Measurements from ENCODE around the gene OR51A2.
"Not testable (repeated sequence)": the region's sequence is repeated elsewhere in the genome, so short reads cannot be mapped to it uniquely, and the experiment has no call there.

OR51A2 gene, protein sequence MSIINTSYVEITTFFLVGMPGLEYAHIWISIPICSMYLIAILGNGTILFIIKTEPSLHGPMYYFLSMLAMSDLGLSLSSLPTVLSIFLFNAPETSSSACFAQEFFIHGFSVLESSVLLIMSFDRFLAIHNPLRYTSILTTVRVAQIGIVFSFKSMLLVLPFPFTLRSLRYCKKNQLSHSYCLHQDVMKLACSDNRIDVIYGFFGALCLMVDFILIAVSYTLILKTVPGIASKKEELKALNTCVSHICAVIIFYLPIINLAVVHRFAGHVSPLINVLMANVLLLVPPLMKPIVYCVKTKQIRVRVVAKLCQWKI

DNA sequence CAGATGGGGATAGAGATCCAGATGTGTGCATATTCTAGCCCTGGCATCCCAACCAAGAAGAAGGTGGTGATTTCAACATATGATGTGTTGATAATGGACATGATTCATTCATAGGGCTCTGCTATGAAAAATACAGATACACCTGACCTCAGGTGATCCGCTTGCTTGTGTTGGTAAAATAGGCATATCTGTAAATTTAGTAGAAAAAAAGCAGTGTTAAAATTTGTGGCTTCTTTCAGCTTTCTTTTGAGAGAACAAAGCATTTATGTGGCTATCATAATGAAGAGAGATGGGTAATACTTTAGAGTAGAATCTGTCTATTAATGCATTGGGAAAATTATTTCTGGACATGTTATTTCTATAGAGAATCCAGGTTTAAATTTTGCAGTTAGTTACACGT is at the start of gene OR51A2:
TSS of gene OR51A2 (minus strand) at position 101 of the 400 bp plus-strand sequence. CDS start at position 101, 0 bp downstream.
- DNase-seq (ENCODE audit: low read depth) = not testable (repeated sequence)

DNA sequence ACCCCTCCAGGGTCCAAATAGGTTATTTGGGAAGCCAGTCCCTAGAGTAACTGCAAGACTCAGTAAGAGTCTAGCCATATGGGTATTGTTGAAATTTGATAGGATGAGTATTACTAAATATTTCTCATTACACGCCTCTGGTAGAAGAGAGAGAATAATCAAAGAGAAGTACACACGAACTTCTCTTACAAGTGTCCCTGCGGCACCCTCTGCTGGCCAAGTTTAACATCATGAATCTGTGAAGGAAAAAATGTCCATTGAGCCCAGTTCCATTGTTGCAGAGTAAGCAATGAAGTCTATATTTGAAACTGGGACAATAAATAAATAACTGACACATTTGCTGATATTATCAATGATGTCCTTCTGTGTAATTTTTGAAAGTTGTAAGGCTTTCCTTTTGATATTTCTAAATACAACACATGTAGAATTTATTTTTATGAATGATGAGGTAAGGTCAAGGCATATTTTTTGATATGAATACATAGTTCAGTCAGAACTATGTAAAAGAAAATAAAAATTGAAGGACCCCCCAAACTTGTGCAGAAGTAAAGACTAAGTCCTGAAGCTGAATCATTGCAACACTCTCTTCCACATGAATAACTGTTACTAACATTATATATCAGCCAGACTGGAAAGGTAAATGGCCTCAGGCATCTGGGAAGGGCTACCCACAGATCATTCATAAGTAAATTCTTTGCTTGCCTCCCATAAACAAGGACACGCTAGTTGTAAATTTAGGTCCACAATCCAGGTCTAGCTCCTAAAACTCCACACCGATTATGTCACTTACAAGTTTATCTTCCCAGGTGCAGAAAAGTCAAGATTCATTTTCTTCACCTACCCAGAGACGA is 49.1 kb upstream of the OR51A2 start:
- peak; percentile 66 for DNase-seq (ENCODE audit: low read depth)

DNA sequence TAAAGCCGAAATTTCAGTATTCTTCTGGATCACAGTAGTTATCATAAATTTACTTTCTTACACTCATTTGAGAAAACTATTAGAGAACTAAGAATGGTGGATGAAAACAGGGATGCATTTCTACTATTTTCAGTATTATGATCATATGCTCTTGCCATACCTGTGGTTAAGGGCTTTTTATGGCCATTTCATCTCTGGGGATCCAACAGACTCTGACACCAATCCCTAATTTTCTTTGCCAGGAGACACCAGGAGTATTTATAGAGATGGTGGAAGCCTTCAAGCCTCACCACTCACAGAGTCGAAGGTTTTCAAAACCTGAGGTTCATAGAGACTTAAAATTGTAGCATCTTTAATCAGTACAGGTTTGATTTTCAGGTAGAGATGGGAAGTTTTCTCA is 39.0 kb upstream of the OR51A2 start, which contains the start of gene OR51L1:
TSS of gene OR51L1 (plus strand) at position 301 of the 400 bp plus-strand sequence. CDS start 4,132 bp downstream, outside the sequence.
- no peak for DNase-seq (ENCODE audit: low read depth)

DNA sequence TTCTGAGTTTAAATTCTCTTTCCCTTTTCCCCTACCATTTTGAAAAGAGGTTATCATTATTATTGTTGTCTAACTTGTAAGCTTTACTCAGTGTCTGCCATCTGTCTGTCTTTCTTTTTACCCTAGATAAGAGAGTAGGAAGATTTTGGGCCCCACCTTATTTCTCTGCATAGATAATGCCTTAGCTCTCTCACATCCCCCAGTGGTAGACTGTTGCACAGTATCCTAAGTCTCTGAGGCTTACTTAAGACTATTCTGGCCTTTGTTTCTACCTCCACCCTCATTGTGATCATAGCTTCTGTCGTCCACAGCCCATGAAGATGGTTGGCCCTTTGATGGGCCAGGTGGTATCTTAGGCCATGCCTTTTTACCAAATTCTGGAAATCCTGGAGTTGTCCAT is 35.5 kb upstream of the OR51A2 start:
- DNase-seq (ENCODE audit: low read depth) = peak; percentile 14

DNA sequence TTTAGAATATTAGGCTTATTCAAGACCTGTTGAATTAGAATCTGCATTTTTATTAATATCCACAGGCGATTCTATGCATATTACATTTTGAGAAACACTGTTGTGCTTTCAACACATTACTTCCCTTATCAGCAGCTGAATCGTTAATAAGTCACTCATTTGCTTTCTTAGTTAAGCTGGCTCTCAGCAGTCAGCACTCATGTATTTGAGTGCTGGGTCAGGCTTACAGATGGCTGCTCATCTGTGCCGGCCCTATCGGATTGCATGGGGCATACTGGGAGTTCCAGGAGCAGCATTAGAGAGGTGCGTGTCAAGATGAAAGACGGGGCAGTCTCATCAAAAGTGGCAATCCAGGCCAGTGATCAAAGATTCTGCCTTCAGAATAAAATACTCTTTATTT is 28.3 kb upstream of the OR51A2 start:
- DNase-seq (ENCODE audit: low read depth) = no peak

DNA sequence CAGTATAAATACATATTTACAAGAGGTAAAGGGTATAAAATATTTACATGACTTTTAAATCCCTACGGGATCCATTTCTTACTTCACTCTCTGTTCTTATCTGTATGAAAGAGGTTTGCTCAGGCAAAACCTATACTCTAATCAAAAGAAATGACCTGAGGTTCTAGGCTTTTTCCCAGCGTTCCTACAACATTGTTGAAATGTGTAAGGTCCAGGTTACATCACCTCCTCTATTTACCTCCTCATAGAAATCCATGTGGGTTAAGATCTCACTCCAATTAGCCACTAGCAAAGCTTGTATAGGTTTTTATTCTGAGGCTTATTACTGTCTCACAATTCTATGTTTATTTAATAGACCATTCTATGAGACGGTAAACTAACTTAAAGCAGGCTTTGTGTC is 27.2 kb upstream of the OR51A2 start:
- DNase-seq (ENCODE audit: low read depth) = no peak

DNA sequence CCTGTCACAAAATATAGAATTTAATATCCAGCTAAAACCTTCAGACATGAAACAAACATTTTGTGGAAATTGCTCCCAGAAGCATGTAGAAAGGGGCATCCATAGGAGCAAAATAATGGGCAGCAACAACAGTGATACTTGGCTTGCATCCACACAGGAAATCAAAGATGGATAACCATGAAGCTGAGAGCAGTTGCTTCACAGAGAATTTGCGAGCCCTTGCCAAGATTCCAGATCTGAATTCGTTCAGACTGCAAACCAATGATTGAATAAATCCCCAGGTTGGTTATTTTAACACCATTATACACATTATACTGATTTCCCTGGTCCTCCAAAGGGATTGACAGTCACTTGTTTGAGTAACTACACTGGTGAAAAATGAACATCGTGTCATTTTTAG is 23.5 kb upstream of the OR51A2 start:
- no peak for DNase-seq (ENCODE audit: low read depth)

DNA sequence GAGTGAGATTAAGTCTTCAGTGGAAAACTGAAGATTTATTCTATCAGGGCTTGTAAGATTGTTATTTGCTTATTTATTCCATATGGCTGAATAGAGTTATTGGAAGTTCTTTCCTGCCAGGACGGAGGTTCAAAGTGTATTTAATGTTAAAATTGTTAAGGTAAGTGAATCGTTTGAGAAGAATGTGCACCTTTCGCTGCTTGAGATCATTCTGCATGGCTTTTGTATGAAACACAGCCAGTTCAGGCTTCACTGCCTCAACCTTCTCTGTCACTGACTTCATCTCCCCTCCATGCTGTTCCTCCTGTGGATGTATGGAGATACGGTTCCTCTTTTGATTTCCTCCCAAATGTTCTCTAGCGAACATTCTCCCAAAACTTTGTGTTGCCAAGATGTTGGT is 19.9 kb upstream of the OR51A2 start:
- no peak for DNase-seq (ENCODE audit: low read depth)

DNA sequence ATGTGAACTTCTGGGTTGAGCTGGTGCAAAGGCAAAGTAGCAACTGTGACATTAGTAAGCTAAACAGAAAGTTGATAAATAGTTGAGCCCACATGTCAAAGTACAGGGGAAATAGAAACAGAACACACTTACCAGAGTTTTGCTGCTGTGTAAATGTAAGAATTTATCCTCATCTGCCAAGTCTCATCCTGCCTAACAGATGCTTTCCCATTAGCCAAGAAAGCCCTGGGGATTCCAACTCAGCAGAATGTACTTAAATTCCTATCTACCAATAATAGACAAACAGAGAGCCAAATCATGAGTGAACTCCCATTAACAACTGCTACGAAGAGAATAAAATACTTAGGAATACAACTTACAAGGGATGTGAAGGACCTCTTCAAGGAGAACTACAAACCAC is 7.3 kb upstream of the OR51A2 start:
- DNase-seq (ENCODE audit: low read depth) = no peak

DNA sequence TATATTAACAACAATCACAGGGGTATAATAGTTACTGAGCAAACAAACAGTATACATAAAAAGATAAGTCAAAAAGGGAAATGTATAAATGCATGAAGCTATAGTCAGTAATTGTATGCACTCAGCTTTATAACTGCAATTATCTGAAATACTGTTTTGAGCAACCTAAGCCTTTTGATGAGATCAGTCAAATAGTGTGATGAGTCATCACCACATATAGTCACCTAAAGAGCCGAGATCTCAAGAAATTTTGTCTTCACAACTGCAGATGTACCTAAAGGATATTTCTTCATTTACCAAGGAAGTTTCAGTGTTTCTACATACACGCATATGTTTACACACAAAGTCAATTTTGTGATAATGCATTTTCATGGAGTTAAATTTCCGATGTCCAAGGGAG is 5.4 kb upstream of the OR51A2 start:
- peak; percentile 1 for DNase-seq (ENCODE audit: low read depth)

DNA sequence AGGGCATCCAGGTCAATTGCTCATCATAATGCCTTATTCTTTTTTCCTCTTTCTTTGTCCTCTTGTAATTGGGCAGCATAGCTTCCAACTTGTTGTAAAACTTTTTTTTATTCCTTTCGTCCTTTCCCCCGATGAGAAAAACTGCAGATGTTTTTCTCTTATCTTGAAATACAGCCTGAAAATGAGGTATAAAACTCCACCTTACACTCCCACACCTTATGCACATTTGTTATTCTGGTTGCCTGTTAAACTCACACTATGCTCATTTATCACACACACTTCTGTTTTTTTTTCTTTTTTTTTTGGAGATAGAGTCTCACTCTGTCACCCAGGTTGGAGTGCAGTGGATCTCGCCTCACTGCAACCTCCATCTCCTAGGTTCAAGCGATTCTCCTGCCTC is 1.9 kb upstream of the OR51A2 start:
- DNase-seq (ENCODE audit: low read depth) = no peak

DNA sequence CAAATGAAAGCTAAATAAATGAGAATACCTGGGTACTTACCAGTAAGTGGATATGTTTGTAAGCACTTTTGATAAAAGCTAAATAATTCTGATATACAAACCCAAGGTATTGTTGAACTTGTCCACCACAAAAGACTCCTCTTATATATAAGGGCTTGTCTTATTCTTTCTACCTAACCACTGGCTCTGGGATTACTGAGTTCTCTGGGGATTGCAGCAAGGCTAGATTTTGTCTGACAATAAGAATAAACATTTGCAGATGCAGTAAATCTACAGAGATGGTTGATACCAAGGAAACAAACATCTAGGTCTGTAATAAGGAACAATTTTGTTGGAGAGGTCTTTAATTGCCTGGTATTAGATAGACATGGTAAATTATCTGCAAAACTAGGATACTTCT is 8.0 kb downstream of the OR51A2 start, which contains the start of gene OR51A4:
TSS of gene OR51A4 (minus strand) at position 101 of the 400 bp plus-strand sequence. CDS start 505 bp downstream, outside the sequence.
- DNase-seq (ENCODE audit: low read depth) = no peak

DNA sequence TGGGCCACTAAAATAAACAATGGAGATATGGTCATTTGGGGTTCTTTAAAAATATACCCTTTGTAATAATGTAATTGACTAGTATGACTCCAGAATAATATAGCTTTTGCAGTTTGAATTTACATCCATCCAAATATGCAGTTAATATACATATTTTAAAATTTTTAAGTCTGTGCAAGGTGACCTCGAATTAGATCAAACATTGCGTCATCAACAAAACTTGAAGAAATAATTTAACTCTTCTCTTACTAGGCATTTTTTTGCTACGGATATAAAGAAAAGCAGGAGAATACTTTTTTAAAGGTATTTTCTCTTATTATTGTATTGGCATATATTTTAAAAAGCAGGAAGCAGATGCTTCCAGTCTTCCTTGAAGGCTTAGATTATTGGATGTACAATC is 18.8 kb downstream of the OR51A2 start:
- no peak for DNase-seq (ENCODE audit: low read depth)

DNA sequence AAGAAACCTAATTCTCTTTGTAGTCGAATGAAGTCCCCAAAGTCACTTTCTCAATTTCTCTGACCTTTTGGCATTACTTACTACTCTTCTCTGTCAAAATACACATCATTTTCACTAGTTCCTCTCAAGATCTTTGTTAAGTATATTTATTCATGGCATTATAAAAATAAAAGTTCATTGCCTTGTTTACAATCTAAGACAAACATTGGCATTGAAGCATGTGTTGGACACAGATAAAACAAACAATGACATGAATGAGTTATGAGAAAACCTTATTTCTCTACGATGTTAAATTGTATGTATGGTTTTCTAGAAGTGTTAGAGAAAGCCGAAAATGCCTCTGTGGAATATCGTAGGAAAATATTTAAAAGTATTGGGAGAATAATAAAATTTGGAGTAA is 22.8 kb downstream of the OR51A2 start:
- no peak for DNase-seq (ENCODE audit: low read depth)

DNA sequence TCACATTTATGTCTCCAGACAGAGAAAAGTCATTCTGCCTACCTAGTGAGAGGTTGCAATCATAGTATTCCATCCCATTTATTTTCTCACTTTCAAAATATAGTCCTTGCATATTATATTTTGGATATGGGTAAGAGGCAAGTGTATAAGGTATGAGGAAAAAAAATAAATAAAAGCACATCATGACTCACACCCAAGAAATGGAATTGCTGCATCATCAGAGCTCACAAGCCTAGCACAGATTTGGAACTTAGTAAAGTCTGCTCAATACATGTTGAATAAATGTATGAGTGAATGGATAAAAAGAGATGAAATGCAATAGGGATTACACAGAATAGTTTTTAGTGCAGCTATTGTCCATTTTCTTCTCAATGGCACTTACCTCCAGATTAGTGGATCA is 28.9 kb downstream of the OR51A2 start:
- DNase-seq (ENCODE audit: low read depth) = no peak

DNA sequence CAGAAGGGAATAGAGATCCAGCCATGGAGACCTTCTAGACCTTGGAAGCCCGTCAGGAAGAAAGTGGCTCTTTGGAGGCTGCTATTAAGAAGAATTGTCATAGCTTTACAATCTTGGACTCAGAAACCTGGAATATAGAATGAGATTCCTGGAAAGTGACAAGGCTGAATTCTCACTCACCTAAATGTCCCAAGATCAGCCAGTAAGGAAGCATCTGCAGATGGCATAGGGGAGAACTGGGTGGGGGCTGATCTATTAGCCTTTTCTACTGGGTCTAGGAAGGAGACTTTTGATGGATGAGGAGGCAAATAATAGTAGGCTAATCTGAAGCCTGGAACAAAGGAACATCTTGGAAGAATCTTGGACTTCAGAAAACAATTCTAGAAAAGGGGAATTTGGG is 31.3 kb downstream of the OR51A2 start, which contains the start of gene OR51G1:
TSS of gene OR51G1 (minus strand) at position 101 of the 400 bp plus-strand sequence. CDS start at position 101, 0 bp downstream.
- no peak for DNase-seq (ENCODE audit: low read depth)

DNA sequence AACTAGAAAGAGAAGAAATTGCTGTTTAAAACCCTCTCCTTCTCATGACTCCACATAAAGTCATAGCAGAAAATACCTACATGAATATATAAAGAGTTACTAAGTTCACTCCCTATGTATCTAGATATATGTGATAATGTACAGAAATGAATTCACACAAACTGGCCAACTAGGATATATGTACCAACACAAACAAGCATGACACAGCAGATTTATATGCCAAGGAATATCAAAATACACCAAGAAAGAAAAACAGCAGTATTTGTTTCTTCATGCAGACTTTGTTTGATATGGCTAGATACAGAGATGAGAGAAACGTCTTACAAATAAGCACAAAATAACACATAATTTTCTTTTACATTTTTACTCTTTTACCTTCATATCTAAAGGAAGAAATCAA is 33.2 kb downstream of the OR51A2 start:
- no peak for DNase-seq (ENCODE audit: low read depth)

DNA sequence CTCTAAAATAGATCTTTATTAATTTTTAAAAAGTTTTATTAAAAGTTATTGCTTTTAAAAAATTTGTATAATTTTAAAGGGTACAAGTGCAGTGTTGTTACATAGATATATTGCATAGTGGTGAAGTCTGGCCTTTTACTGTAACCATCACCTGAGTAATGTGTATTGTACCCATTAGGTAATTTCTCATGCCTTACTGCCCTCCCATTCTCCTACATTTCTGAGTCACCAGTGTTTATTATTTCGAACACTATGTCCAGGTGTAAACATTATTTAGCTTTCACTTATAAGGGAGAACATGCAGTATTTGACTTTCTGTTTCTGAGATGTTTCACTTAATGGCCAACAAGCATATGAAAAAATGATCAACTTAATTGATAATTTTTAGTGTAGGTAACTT is 33.7 kb downstream of the OR51A2 start:
- peak; percentile 9 for DNase-seq (ENCODE audit: low read depth)

DNA sequence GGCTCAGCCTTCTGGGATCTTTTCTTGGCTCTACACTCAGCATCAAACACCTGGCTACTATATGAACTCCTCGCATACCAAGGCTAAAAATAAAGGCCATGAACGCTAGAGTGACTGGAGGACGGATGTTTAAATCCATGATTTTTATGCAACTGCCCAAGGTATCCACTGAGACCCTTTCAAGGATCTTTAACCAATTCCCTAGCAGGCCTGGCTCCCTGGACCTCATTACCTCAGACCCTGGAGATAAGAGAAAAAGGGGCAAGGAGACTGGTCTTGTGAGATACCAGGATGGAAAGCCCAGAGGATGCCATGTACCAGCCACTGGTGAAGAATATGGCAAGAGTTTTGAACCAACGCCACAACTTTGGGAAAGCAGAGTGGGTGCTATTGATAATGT is 36.3 kb downstream of the OR51A2 start, which contains the start of gene OR51G2:
TSS of gene OR51G2 (minus strand) at position 101 of the 400 bp plus-strand sequence. CDS start 3,687 bp downstream, outside the sequence.
- no peak for DNase-seq (ENCODE audit: low read depth)

DNA sequence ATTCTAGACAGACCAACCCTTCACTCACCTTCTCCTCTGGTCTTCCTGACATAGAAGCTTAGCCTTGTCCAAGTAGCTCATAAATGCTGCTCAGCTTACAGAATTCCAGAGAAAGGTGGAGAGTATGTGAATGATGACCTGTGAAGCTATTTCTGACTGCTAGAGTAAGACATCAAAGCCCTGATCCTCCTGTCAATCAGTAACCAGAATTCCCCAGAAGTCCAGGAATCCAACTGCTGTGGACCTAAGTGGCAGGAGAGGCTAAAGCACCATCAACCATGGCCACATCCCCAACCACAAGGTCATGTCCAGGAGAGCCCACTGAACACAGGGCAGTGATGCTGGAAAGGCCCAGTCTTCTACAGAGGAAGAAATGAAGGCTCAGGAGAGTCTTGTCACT is 38.9 kb downstream of the OR51A2 start:
- no peak for DNase-seq (ENCODE audit: low read depth)

Data from ELR (cell line).